Stimulated activated CD8-positive, alpha-beta memory T cell treated with anti-CD3 and anti-CD28 coated beads, Interleukin-7, amount 100 ng/mL, for 1 hour (primary cell): ENCODE data around the gene NRG3.
"Not testable (repeated sequence)": the region's sequence is repeated elsewhere in the genome, so short reads cannot be mapped to it uniquely, and the experiment has no call there.

ENCODE experiments used
- DNase-seq, 2 donors: peaks; one replicate each; pipeline ENCODE4 v3.0.0-alpha.2; 2020; ENCODE audit warnings: low read depth in 2 of 2

Gene NRG3

GRCh38 chr10:82980321-82980720 lies 1105.3 kb downstream of the NRG3 start:
- DNase-seq = no peak

- DNase-seq = no peak
These were observed 1106.2 kb downstream of the NRG3 start for GRCh38 chr10:82981137-82981723.

GRCh38 chr10:82982110-82982608 lies 1107.2 kb downstream of the NRG3 start:
- no peak for DNase-seq

GRCh38 chr10:82986216-82986615 lies 1111.2 kb downstream of the NRG3 start:
- DNase-seq = no peak

- DNase-seq = not testable (repeated sequence)
These were observed 1131.5 kb downstream of the NRG3 start for GRCh38 chr10:83006479-83006878.

GRCh38 chr10:83007510-83007909 lies 1132.5 kb downstream of the NRG3 start:
- DNase-seq = no peak

- DNase-seq = no peak
These were observed 1137.9 kb downstream of the NRG3 start for GRCh38 chr10:83012866-83013265.

GRCh38 chr10:83017076-83017867 lies 1142.3 kb downstream of the NRG3 start:
- no peak for DNase-seq

GRCh38 chr10:83023662-83024061 lies 1148.7 kb downstream of the NRG3 start:
- DNase-seq = no peak
